ENCODE results near the gene LGALS3. TPM values are rescaled to one million over a fixed set of nuclear protein-coding genes. Genes with fewer than 3 reads are reported as not detected.
A peak's percentile ranks its signal among the peaks of the same experiment; 100 is the strongest.

Gene LGALS3
- total RNA-seq, 1 donor from 2014 or later: 90.8 TPM

- H3K27me3 Mint-ChIP-seq (ENCODE audit: unreplicated experiment): no peaks in the 10 kb centered on the region
- peak overlapping the region; percentile 98 for H3K4me3 Mint-ChIP-seq (ENCODE audit: unreplicated experiment)
- H3K27ac Mint-ChIP-seq (ENCODE audit: unreplicated experiment): no peak overlapping the region
- peaks cover 31% of the 10 kb centered on the region for H3K4me1 Mint-ChIP-seq (ENCODE audit: unreplicated experiment)
- H3K36me3 Mint-ChIP-seq (ENCODE audit: unreplicated experiment): no peaks in the 10 kb centered on the region
- H3K9me3 Mint-ChIP-seq (ENCODE audit: unreplicated experiment): peaks cover 9% of the 10 kb centered on the region
- no peak for TF ChIP-seq CTCF (IDR thresholded peaks at IDR 0.05)
- DNase-seq (ENCODE audit: extremely low spot score, unreplicated experiment): no peak
These were observed 61.8 kb downstream of the LGALS3 start for GRCh38 chr14:55190906-55191202.

DNA sequence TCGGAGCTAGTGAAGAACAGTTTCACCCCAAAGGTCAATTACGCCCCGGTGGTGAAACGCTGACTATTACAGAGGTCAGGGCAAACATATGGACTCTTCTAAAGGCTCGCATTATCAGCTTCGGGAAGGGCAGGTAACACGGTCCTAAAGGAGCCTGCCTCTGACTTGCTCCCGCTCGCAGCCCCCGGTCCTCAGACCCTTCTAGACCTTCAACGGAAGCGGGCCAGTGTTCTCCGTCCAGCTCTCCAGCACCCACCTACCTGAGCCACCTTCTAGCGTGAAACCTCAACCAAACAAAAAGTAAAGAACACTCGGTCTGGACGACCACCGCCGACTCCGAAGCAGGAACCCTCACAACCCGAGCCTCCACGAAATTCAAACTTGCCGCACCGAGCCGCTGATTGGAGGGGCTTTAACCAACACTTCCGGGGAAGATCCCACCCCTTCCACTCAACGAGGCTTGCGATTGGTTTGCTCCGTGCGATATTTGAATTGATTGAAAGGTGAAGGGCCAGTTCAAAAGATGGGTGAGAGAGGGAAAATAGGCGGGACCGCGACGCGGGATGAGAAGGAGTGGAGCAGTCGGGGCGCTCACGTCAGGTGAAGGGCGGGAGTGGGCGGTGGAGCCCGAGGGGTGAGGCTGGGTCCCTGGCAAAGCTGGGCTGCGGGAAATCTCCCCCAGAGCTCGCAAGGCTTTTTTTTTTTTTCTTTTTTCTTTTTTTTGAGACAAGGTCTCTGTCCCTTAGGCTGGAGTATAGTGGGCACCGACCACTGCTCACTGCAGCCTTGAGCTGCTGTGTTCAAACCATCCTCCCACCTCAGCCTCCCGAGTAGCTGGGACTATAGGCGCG, 62.4 kb downstream of the LGALS3 start, which contains the start of gene DLGAP5:
TSS of gene DLGAP5 (minus strand) at position 383 of the 851 bp plus-strand sequence. CDS start 2,406 bp downstream, outside the sequence.
- peaks cover 31% of the 10 kb centered on the region for H3K4me1 Mint-ChIP-seq (ENCODE audit: unreplicated experiment)
- peak; percentile 95 for DNase-seq (ENCODE audit: extremely low spot score, unreplicated experiment)
- no peaks in the 10 kb centered on the region for H3K36me3 Mint-ChIP-seq (ENCODE audit: unreplicated experiment)
- TF ChIP-seq CTCF (IDR thresholded peaks at IDR 0.05): no peak
- no peaks in the 10 kb centered on the region for H3K27me3 Mint-ChIP-seq (ENCODE audit: unreplicated experiment)
- H3K27ac Mint-ChIP-seq (ENCODE audit: unreplicated experiment): peak within 1 kb of the TSS; percentile 42
- H3K4me3 Mint-ChIP-seq (ENCODE audit: unreplicated experiment): peak within 1 kb of the TSS; percentile 98
- peaks cover 9% of the 10 kb centered on the region for H3K9me3 Mint-ChIP-seq (ENCODE audit: unreplicated experiment)

DNA sequence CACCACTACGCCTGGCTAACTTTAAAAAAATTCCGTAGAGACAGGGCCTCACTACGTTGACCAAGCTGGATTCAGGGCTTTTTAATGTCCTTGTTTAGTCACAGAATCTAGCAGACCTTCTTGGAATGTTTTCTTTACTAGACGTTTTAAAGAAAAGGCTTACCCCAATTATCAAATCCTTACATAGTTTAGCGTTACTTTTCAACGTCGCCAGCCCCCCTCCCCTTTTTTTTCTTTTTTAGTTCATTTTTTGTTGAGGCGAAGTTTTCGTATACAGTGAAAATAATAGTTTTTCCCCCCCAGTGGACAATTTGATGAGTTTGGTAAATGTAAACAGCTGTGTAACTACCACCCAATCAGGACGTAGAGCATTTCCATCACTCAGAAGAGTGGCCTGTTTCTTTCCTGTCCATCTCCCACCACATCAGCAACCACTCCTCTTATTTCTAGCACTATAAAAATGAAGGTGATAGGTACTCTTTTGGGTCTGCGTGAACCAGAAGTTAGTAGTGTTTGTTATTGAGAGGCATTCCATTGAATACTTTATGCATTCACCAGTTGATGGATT, 63.1 kb downstream of the LGALS3 start:
- DNase-seq (ENCODE audit: extremely low spot score, unreplicated experiment): no peak
- peaks cover 31% of the 10 kb centered on the region for H3K4me1 Mint-ChIP-seq (ENCODE audit: unreplicated experiment)
- TF ChIP-seq CTCF (IDR thresholded peaks at IDR 0.05): no peak
- H3K4me3 Mint-ChIP-seq (ENCODE audit: unreplicated experiment): peak overlapping the region; percentile 98
- peak overlapping the region; percentile 42 for H3K27ac Mint-ChIP-seq (ENCODE audit: unreplicated experiment)
- no peaks in the 10 kb centered on the region for H3K36me3 Mint-ChIP-seq (ENCODE audit: unreplicated experiment)
- H3K9me3 Mint-ChIP-seq (ENCODE audit: unreplicated experiment): peaks cover 9% of the 10 kb centered on the region
- no peaks in the 10 kb centered on the region for H3K27me3 Mint-ChIP-seq (ENCODE audit: unreplicated experiment)

DNA sequence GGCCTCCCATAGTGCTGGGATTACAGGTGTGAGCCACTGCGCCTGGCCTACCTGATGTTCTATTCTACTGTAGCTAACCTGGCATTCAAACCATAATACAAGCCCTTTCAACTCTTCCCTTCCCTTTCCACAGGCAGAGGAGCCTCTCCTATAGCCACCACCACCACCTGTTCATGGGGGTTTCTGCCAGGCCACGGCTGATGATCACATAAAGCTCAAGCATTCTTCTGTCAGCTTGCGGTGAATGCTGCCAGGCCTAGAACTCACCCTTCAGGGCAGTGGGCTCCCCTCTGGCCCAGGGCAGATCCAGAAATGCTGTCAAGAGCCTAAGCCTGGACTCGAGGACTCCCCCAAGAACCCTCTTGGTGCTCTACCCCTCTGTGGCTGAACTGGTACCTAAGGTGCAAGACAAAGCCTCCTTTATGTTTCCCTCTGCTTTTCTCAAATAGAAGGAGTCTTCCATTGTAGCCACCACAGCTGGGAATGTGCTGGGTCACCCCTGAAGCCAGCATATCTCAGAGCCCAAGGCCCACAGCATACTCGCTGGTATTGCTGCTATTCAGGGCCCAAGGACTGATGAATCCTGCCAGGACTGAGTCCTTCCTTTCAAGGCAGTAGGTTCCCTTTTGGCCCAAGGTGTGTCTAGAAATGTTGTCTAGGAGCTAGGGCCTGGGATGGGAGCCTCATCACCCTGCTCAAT, 65.8 kb downstream of the LGALS3 start:
- no peak for DNase-seq (ENCODE audit: extremely low spot score, unreplicated experiment)
- Mint-ChIP-seq H3K36me3 (ENCODE audit: unreplicated experiment) (no peaks in the 10 kb centered on the region), H3K27ac (ENCODE audit: unreplicated experiment) (no peak overlapping the region), H3K4me3 (ENCODE audit: unreplicated experiment) (no peak overlapping the region), H3K9me3 (ENCODE audit: unreplicated experiment) (peaks cover 9% of the 10 kb centered on the region), H3K27me3 (ENCODE audit: unreplicated experiment) (peaks cover 2% of the 10 kb centered on the region), H3K4me1 (ENCODE audit: unreplicated experiment) (peaks cover 15% of the 10 kb centered on the region)
- no peak for TF ChIP-seq CTCF (IDR thresholded peaks at IDR 0.05)

Other genes starting within 250 kb of the LGALS3 start
- 0.31 and 0.43 TPM in 2 replicates for gene GCH1, start 226.4 kb upstream of the LGALS3 start, total RNA-seq
- gene WDHD1, start 102.2 kb upstream of the LGALS3 start, total RNA-seq: 7.0 and 8.0 TPM in 2 replicates
- gene SOCS4, start 102.0 kb upstream of the LGALS3 start, total RNA-seq: 20.1 and 21.8 TPM in 2 replicates
- gene MAPK1IP1L, start 77.6 kb upstream of the LGALS3 start, total RNA-seq: 85.7 and 102 TPM in 2 replicates
- 11.5 and 11.7 TPM in 2 replicates for gene DLGAP5, start 62.3 kb downstream of the LGALS3 start, total RNA-seq
- gene FBXO34, start 142.2 kb downstream of the LGALS3 start, total RNA-seq: 16.4 and 17.0 TPM in 2 replicates